Hepatocyte (in vitro differentiated cells): ENCODE measurements around the gene GMIP.

Source experiments
- EZH2phosphoT487 ChIP-seq: fragments of 200-600 bp; sonication (generic); IDR thresholded peaks from one replicate; pipeline ENCODE4 v1.6.1; 2018; ENCODE audit warnings: antibody characterized with exemption, mild to moderate bottlenecking, low read depth, moderate library complexity; ENCODE audit not compliant: unreplicated experiment, severe bottlenecking
- TF ChIP-seq, protein P1 (sequence below): fragments of 200-600 bp; sonication (generic); IDR thresholded peaks from 2 replicates; pipeline ENCODE4 v1.5.1; 2016; ENCODE audit warnings: antibody characterized with exemption, mild to moderate bottlenecking; ENCODE audit not compliant: poor library complexity

DNA sequence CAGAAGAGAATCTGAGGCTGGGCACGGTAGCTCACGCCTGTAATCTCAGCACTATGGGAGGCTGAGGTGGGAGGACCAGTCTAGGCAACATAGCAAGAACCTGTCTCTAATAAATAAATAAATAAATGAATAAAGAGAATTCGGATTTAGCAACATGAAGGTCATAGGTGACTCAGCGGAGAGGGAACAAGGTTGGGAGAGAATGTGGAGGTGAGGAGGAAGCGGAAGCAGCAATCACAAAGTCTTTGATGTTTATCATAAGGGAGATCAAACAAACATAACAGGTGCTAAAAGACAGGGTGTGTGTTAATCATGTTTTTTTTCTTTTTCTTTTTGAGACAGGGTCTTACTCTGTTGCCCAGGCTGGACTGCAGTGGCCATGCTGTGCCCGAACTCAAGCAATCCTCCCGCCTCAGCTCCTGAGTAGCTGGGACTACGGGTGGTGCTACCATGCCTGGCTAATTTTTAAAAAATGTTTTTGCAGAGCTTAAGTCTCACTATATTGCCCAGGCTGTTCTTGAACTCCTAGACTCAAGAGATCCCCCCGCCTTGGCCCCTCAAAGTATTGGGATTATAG lies 41.2 kb downstream of the GMIP start:
- TF ChIP-seq, protein P1, sequence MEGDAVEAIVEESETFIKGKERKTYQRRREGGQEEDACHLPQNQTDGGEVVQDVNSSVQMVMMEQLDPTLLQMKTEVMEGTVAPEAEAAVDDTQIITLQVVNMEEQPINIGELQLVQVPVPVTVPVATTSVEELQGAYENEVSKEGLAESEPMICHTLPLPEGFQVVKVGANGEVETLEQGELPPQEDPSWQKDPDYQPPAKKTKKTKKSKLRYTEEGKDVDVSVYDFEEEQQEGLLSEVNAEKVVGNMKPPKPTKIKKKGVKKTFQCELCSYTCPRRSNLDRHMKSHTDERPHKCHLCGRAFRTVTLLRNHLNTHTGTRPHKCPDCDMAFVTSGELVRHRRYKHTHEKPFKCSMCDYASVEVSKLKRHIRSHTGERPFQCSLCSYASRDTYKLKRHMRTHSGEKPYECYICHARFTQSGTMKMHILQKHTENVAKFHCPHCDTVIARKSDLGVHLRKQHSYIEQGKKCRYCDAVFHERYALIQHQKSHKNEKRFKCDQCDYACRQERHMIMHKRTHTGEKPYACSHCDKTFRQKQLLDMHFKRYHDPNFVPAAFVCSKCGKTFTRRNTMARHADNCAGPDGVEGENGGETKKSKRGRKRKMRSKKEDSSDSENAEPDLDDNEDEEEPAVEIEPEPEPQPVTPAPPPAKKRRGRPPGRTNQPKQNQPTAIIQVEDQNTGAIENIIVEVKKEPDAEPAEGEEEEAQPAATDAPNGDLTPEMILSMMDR: no peak
- no peak for TF ChIP-seq EZH2phosphoT487
